ENCODE data around the gene CACNA2D3. TPM values are rescaled to one million over a fixed set of nuclear protein-coding genes. Genes with fewer than 3 reads are reported as not detected.
A peak's percentile ranks its signal among the peaks of the same experiment; 100 is the strongest.

The CACNA2D3 gene
- total and polyA plus RNA-seq, 5 donors: 29.2 to 64.5 (median 42.4) TPM

DNA sequence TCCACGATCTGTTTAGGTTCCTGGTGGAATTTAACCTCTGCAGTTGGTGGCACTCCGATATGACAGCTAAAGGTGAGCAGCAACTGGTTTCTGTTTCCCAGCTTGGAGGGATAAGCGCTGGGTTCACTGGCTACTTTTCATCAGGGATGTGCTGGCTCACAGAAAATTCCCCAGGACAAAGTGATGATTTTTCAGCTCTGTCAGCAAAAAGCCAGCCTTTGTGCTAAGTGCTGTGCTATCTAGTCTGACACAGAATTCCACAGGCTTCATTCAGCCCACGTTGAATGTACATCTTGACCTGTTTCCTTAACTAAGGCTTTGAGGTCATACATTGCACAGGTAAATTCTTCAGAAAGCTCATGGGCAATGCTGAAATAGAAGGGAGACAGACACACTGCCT lies 887.0 kb downstream of the CACNA2D3 start:
- Histone ChIP-seq H3K27ac (ENCODE audit: low read length) (no peak overlapping the region), H3K27me3 (ENCODE audit: control insufficient read depth, insufficient read depth) (no peaks in the 10 kb centered on the region), H3K4me1 (ENCODE audit: control insufficient read depth, insufficient read depth, low read length) (no peaks in the 10 kb centered on the region), H3K9me3 (ENCODE audit: control insufficient read depth, low read length) (no peaks in the 10 kb centered on the region), H3K4me3 (ENCODE audit: low read length) (no peak overlapping the region)
- no peak for ATAC-seq
- no peak for DNase-seq
- intact Hi-C loops (cut with DNase I): no loop called here
- 62% methylated on average over 4 of the region's 4 CpGs for WGBS

DNA sequence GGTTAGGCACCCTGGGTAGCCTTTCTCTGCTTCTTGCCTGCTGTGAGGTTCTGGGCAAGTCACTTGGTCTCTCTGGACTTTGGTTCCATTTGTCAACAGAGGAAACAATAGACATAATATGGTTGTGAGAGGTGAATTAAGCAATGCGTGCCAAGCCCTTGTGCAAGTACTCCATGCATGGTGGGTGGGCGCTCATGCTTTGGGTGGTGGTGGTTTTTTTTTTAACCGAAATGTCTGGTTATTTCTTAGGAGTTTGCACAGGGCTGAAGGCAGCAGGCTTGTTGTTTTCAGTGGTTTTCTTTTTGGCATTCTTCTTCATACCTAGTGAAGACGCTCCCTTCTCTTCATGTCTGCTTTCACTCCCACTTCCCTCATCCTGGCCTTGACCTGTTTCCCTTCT lies 889.7 kb downstream of the CACNA2D3 start:
- Histone ChIP-seq H3K27ac (ENCODE audit: low read length) (no peak overlapping the region), H3K4me1 (ENCODE audit: control insufficient read depth, insufficient read depth, low read length) (no peaks in the 10 kb centered on the region), H3K4me3 (ENCODE audit: low read length) (no peak overlapping the region), H3K9me3 (ENCODE audit: control insufficient read depth, low read length) (no peaks in the 10 kb centered on the region), H3K27me3 (ENCODE audit: control insufficient read depth, insufficient read depth) (no peaks in the 10 kb centered on the region)
- intact Hi-C loops (cut with DNase I): no loop called here
- WGBS: 85% methylated on average over 4 of the region's 4 CpGs
- ATAC-seq: no peak
- DNase-seq: no peak

DNA sequence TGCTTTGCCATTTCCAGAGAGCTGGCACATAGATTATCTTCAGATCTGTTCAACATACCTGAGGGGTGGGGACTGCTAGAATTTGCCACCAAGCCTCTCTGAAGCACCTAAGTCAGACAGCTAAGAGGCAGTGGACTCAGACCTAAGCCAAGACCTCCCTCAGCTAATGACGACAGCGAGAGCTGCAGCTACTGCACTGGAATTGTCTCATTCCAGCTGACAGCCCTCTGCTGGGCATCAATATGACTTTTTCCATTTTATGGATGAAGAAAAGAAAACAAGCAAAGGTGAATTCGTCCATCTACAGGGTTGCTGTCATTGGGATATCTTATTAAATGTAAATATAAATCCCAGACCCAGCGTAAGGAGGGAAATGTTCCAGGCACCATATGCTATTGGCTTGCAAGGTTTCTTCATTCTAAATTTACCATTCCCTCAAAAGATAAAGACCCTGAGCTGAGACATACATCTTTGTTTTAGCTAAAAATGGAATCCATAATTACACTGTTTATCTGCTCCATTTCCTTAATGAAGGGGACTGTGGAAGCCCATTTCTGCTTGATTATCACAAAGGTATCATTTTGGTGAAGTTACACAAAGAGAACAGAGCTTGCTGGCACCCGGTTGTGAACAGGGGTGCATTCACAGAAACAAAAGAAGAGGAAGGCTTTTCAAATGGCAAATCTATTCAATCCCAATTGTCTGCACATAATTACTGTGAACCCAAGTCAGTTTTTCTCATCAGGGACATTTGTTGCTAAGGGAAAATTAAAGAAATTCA lies 891.0 kb downstream of the CACNA2D3 start:
- no peak overlapping the region for H3K4me3 ChIP-seq (ENCODE audit: low read length)

DNA sequence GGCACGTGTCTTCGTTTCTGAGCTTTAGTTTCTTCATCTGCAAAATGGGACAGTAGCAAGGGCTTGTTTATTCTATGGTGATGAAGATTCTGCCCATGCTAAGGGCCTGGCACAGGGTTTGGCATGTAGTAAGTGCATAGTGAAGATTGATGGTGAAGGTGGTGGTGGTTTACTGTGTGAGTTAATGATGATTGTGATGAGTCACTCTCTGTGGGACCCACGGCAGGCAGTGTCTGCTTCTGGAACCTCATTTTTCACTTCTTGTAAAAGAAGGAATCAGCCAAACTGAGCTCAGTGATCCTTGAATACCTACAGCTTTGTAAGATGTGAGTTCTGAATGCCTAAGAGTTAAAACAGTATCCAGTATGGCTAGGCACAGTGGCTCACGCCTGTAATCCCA lies 891.7 kb downstream of the CACNA2D3 start:
- WGBS: 71% methylated on average over 4 of the region's 4 CpGs
- ATAC-seq: no peak

More for the DNA sequence above, 891.0 kb downstream of the CACNA2D3 start:
- ATAC-seq (peak in 1 of 2 donors; percentile 52), DNase-seq (peak in 1 of 3 donors; percentile 57)
- 51% methylated on average over 5 of the region's 5 CpGs for WGBS
- intact Hi-C loops (cut with DNase I): no loop called here
- no peaks in the 10 kb centered on the region for H3K27me3 ChIP-seq (ENCODE audit: control insufficient read depth, insufficient read depth)
- no peaks in the 10 kb centered on the region for H3K4me1 ChIP-seq (ENCODE audit: control insufficient read depth, insufficient read depth, low read length)
- no peaks in the 10 kb centered on the region for H3K9me3 ChIP-seq (ENCODE audit: control insufficient read depth, low read length)
- no peak overlapping the region for H3K27ac ChIP-seq (ENCODE audit: low read length)

DNA sequence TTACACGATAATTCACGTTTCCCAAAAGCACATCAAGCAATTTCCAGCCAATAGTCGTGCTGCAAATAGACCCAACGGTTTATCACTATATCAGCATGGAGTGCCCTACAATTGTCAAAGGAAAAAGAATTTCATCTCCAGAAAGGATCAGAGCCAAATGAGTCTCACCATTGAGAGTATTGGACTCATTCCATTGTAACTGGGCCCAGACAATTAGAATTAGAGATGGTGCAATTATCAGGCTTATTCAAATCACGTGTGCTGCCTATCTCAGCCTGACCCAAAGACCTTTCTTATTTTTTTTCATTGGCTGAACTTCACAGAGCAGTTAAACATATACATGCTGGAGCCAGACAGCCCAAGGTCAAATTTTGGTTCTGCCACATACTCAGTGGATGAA lies 892.6 kb downstream of the CACNA2D3 start:
- H3K4me1 ChIP-seq (ENCODE audit: control insufficient read depth, insufficient read depth, low read length): no peaks in the 10 kb centered on the region
- 47% methylated on average over 5 of the region's 5 CpGs for WGBS
- no peak for ATAC-seq
- no peaks in the 10 kb centered on the region for H3K9me3 ChIP-seq (ENCODE audit: control insufficient read depth, low read length)
- H3K27ac ChIP-seq (ENCODE audit: low read length): no peak overlapping the region
- intact Hi-C loops (cut with DNase I): no loop called here
- no peaks in the 10 kb centered on the region for H3K27me3 ChIP-seq (ENCODE audit: control insufficient read depth, insufficient read depth)
- DNase-seq: no peak
- H3K4me3 ChIP-seq (ENCODE audit: low read length): no peak overlapping the region

More for the DNA sequence above, 891.7 kb downstream of the CACNA2D3 start:
- H3K9me3 ChIP-seq (ENCODE audit: control insufficient read depth, low read length): no peaks in the 10 kb centered on the region
- no peak for DNase-seq
- H3K4me3 ChIP-seq (ENCODE audit: low read length): no peak overlapping the region
- H3K4me1 ChIP-seq (ENCODE audit: control insufficient read depth, insufficient read depth, low read length): no peaks in the 10 kb centered on the region
- H3K27ac ChIP-seq (ENCODE audit: low read length): no peak overlapping the region
- intact Hi-C loops (cut with DNase I): no loop called here
- no peaks in the 10 kb centered on the region for H3K27me3 ChIP-seq (ENCODE audit: control insufficient read depth, insufficient read depth)

DNA sequence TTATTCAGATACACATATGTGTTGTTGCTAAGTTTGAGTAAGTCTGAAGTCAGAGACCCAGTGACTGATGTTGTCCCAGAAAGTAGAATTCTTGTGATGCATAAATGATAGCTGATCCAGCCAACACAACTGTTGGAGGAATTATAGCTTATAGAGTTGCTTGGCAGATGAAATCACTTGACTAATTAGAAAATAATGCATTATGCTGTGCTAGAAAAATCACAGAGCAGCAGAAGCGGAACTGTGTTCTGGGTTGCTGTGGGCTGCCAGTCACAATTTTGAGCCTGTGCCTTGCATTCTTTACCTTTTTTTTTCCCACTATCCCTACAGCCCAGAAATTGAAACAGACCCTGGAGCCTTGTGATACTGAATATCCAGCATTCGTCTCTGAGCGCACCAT lies 895.5 kb downstream of the CACNA2D3 start:
- Histone ChIP-seq H3K9me3 (ENCODE audit: control insufficient read depth, low read length) (no peaks in the 10 kb centered on the region), H3K27ac (ENCODE audit: low read length) (no peak overlapping the region), H3K4me3 (ENCODE audit: low read length) (no peak overlapping the region), H3K4me1 (ENCODE audit: control insufficient read depth, insufficient read depth, low read length) (no peaks in the 10 kb centered on the region), H3K27me3 (ENCODE audit: control insufficient read depth, insufficient read depth) (no peaks in the 10 kb centered on the region)
- ATAC-seq: no peak
- 87% methylated on average over 3 of the region's 3 CpGs for WGBS
- no peak for DNase-seq
- intact Hi-C loops (cut with DNase I): no loop called here

DNA sequence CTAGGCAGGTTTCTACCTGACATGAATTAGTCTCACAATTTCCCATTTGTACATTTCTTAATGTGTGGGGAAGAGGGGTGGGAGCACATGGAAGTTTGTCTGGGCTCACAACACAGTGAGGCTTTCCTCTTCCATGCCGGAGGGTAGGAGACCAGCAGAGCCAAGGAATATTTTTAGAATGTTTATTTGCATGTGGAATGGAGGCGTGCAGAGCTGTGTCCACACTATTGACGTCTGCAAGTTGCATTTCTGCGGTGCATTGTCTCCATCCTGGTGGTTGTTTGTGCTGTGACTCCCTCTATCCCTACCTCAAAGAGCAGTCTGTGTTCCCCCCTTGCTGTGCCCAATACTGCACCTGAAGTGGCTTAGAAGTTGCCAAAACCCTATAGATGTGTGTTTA lies 908.6 kb downstream of the CACNA2D3 start:
- intact Hi-C loops (cut with DNase I): no loop called here
- no peaks in the 10 kb centered on the region for H3K4me1 ChIP-seq (ENCODE audit: control insufficient read depth, insufficient read depth, low read length)
- no peak overlapping the region for H3K27ac ChIP-seq (ENCODE audit: low read length)
- no peak for ATAC-seq
- 71% methylated on average over 4 of the region's 4 CpGs for whole genome bisulfite sequencing
- no peak for DNase-seq
- no peak overlapping the region for H3K4me3 ChIP-seq (ENCODE audit: low read length)
- H3K27me3 ChIP-seq (ENCODE audit: control insufficient read depth, insufficient read depth): no peaks in the 10 kb centered on the region
- H3K9me3 ChIP-seq (ENCODE audit: control insufficient read depth, low read length): no peaks in the 10 kb centered on the region

DNA sequence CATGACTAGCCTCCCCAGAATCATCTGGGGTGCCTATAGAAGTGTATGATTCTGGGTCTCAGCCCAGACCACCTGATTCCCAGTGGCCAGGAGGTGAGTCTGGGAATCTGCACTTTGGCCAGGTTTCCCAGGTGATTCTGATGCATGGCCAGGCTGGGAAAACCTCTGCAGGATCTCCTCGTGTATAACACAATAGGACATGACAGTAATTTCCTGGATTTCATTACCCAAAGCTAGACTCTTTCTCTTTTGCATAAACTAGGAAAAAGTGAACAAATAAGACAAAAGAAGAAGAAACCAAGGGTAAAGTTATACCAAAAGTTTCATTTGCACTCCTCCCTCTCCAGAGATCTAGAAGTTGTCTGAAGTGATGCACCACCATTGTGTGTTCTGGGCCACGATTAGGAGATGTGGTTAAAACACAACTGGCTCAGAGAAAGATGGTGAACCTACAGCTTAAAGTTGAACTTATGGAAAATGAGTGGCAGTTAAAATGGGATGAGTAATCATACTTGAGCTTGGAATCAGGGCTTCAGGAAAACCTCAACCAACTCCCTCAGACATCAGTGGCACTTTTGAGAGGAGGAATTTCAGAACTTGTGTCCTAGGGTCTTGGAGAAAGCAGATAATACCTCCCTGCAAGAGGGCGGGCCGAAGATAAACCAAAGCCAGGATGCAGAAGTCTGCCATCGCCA lies 914.7 kb downstream of the CACNA2D3 start:
- Histone ChIP-seq H3K4me1 (ENCODE audit: control insufficient read depth, insufficient read depth, low read length) (no peaks in the 10 kb centered on the region), H3K4me3 (ENCODE audit: low read length) (no peak overlapping the region), H3K27me3 (ENCODE audit: control insufficient read depth, insufficient read depth) (no peaks in the 10 kb centered on the region), H3K9me3 (ENCODE audit: control insufficient read depth, low read length) (no peaks in the 10 kb centered on the region), H3K27ac (ENCODE audit: low read length) (no peak overlapping the region)
- WGBS: 76% methylated on average over 5 of the region's 5 CpGs
- intact Hi-C loops (cut with DNase I): no loop called here
- DNase-seq (no peak), ATAC-seq (no peak)

DNA sequence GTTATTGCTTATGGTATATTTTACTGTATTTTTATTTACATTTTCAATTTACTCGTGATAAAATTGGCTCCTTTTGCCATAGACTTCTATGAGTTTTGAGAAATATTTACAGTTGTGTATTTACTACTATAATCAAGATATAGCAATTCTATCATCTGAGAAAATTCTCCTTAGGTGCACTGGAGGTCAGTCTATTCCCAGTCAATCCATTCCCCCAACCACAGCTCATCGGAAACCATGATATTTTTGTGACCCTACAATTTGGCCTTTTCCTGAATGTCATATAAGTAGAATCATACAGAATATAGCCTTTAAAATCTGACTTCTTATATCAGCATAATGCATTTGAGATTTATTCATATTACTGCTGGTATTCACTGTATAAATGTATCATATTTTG lies 920.2 kb downstream of the CACNA2D3 start:
- Histone ChIP-seq H3K4me1 (ENCODE audit: control insufficient read depth, insufficient read depth, low read length) (no peaks in the 10 kb centered on the region), H3K9me3 (ENCODE audit: control insufficient read depth, low read length) (no peaks in the 10 kb centered on the region), H3K4me3 (ENCODE audit: low read length) (no peak overlapping the region), H3K27me3 (ENCODE audit: control insufficient read depth, insufficient read depth) (no peaks in the 10 kb centered on the region), H3K27ac (ENCODE audit: low read length) (no peak overlapping the region)
- ATAC-seq: no peak
- 72% methylated on average over 2 of the region's 2 CpGs for WGBS
- DNase-seq: no peak
- intact Hi-C loops (cut with DNase I): no loop called here

DNA sequence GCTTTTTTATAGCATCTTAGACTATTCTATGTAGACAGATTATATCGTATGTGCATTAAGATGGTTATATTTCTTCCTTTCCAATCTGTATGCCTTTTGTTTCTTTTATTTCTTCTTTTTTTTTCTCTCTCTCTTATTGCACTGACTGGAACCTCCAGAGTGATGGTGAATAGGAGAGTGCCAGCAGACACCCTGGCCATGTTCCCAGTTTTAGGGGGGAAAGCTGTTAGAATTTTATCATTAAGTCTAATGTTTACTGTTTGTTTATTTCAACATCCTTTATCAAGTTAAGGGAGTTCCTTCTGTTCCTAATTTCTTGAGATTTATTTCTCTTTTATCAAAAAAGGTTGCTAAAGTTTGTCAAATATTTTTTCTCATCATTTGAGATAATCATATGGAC lies 922.1 kb downstream of the CACNA2D3 start:
- Histone ChIP-seq H3K4me3 (ENCODE audit: low read length) (no peak overlapping the region), H3K27ac (ENCODE audit: low read length) (no peak overlapping the region), H3K27me3 (ENCODE audit: control insufficient read depth, insufficient read depth) (no peaks in the 10 kb centered on the region), H3K4me1 (ENCODE audit: control insufficient read depth, insufficient read depth, low read length) (no peaks in the 10 kb centered on the region), H3K9me3 (ENCODE audit: control insufficient read depth, low read length) (no peaks in the 10 kb centered on the region)
- no peak for DNase-seq
- no peak for ATAC-seq
- intact Hi-C loops (cut with DNase I): no loop called here
- WGBS: 67% methylated on average over 1 of the region's 1 CpG

DNA sequence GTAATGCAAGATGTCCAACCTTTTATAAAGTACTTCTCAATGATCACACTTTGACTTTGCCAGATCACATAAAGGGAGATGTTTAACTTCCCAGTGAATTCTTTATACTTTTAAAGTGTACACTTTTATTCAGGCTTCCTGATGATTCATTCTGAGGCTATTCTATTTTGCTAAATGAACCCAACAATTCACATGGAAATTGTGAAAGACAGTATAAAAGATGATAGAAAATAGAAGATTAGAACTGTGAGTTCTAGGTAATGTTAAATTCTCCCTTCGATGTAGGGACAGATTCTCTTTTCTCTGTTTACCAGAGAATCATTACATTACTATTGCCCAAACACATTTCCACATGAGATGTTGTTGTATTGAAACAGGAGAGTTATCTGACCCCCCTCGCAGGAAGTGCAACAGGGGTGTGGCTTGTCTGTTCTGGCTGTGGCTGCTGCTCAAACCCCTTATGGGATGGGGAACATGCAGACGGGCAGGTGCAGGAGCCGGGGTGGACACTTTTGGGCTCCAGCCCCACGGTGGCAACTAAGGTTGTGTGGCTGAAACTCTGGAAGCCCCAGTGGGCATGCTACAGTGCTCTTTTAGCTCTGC lies 936.8 kb downstream of the CACNA2D3 start:
- H3K27me3 ChIP-seq (ENCODE audit: control insufficient read depth, insufficient read depth): no peaks in the 10 kb centered on the region
- no peak overlapping the region for H3K27ac ChIP-seq (ENCODE audit: low read length)
- H3K4me1 ChIP-seq (ENCODE audit: control insufficient read depth, insufficient read depth, low read length): no peaks in the 10 kb centered on the region
- DNase-seq: no peak
- intact Hi-C loops (cut with DNase I): no loop called here
- WGBS: 74% methylated on average over 5 of the region's 5 CpGs
- no peak for ATAC-seq
- no peak overlapping the region for H3K4me3 ChIP-seq (ENCODE audit: low read length)
- H3K9me3 ChIP-seq (ENCODE audit: control insufficient read depth, low read length): no peaks in the 10 kb centered on the region
